GM19372 (cell line): ENCODE data around the gene CYP4F12.

Experiments
- ATAC-seq: cut with Tn5 transposase; IDR thresholded peaks from one replicate; pipeline ENCODE4 v1.9.1; 2021; ENCODE audit warnings: mild to moderate bottlenecking, low read depth, moderate library complexity; ENCODE audit not compliant: unreplicated experiment

The CYP4F12 gene

DNA sequence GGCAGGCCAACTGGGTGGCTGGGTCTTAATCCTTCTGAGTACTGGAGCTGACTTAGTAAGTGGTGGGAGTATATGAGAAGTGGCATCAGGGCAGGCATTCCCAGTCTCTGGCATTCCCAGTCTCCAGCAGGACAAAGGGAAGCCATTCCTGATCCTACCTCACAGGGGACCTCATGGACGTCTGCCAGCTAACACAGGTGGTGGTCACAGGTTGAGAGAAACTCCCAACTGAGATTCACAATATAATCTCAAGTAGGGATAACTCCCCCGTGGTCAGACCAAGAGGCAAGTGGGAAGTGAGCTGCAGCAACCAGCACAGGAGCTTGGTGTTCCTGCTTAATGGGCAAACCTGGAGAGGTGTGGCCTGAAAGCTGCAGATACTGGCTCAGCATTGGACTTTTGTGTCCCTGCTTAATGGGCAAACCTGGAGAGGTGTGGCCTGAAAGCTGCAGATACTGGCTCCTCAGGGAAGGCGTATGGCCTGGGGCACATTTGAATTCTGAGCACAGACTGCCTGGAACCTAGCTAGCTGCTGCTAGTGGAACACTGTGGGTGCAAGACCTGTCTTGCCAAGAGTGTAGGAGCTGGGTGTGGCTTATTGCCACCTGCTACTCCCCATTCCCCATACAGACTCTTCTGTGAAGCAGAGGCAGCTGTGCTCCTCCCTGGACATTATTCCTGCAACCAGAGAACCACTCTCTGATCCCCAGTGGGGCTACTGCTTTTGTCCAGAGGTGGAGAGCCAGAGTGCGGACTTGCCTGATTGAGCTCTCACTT, 29.1 kb downstream of the CYP4F12 start:
- ATAC-seq, result no peak

DNA sequence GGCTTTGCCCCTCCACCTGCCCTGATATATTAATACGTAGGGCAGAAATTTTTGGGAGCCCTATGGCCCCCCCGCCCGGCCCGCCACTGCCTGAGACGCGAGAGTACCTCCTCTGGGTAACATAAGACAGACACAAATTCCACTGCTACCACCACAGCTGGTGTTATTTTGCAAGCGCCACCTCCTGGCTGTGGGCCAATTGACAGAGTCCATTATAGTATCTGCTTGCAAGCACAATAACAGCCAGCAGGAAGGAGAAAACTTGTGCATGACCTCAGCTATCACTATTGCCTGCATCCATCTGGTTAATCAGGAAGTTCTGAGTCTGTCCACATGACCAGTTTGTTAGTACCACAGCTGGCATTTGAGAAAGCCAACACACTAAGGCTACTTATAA, 29.6 kb downstream of the CYP4F12 start:
- ATAC-seq, result no peak

DNA sequence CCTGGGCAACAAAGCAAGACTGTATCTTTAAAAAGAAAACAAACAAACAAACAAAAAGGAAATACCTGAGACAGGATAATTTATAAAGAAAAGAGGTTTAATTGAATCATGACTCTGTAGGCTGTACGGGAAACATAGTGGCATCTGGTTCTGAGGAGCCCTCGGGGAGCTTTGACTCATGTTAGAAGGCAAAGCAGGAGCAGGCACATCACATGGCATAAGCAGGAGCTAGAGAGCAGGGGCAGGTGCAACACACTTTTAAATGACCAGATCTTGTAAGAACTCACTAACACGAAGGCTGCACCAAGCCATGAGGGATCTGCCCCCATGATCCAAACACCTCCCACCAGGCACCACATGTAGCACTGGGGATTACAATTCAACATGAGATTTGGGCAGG, 41.8 kb downstream of the CYP4F12 start:
- no peak for ATAC-seq

DNA sequence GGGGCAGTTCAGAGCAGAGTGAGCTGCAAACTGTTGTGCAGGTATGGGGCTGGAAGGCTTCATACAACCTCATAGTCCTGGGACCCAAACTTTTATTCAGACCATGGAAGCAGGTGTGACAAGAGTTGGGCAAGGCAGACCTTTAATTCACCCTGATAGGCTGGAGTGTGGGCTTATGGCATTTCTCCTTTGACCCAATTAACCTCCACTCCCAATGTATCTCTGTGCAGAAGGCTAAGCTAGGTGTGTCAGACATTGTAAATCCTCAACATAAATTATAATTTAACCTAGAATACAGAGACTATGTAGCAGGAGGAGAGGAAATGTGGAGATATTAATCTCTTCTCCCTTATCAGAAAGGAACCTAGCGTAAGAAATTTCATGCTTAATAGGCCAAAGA, 42.8 kb downstream of the CYP4F12 start:
- no peak for ATAC-seq

DNA sequence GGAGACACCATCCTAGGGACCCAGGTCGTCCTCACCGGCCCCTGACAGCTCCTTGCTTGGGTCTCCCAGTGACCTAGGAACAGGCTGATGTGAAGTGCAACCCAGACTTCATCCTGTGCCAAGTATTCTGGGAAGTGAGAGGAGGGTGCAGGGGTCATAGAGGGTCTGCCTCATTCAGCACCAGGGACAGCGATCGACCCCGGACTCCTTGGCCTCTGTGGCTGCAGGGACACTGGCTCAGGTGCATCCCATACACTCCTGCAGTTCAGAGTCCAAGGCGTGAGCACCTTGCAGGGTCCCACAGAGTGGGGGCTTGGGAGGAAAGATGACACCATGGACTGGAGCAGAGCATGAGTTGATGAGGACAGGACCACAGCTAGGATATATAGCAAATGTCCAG, 44.9 kb downstream of the CYP4F12 start:
- ATAC-seq, result no peak

DNA sequence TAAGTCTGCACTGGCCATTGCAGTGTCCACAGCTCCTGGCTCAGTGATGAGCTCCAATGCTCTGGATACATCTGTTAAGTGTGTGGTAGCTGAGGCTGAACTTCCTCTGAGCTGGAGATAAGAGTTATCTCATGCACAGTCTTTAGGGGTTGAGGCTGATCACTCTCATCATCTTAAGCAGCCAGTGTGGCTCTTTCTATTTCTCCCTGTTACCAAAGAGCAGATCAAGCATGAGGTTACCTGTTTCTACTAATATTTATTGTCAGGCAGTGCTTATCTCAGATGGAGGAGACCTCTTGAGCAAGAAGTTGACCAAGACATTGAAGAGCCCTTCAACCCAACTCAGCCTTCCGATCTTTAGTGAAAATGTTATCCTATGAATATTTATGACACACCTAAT, 48.4 kb downstream of the CYP4F12 start:
- no peak for ATAC-seq

DNA sequence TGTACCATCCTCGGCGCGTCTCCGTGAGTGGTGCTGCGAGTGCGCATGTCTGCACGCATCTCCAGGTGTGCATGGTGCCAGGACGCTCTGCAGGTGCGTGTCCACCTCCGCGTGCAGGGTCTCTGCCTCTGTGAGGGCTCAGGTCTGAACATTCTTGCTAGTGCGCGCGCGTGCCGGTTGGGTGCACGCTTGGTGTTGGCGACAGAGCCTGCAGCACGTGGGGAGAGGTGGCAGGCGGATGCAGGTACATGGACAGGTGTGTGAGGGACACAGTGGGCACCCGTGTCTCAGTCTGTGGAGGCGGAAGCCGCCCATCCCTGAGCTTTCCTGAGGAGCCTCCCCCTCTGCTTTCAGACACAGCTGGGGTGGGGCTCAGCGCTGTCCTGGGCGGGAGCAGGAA, 50.1 kb downstream of the CYP4F12 start:
- ATAC-seq, result no peak

DNA sequence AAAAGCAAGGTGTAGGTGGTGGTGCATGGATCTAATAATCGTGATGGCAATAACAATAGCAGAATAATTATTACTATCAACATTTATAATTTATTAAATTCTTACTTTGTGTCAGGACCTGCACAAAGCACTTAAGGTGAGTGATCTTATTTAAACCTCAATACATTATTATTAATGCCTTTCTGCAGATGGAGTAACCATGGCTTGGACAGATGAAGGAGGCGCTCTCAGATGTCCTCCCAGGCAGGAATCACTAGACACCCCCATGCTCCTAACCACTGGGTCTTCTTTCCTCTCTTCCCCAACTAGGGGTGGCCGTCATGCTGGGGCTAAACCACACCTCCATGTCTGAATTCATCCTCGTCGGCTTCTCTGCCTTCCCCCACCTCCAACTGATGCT, 54.8 kb downstream of the CYP4F12 start, which contains the start of gene OR10H2:
Gene OR10H2, plus strand, starts transcription at position 301 of the 400 bp plus-strand sequence. Its CDS starts 20 bp downstream, at position 321.
- no peak for ATAC-seq

DNA sequence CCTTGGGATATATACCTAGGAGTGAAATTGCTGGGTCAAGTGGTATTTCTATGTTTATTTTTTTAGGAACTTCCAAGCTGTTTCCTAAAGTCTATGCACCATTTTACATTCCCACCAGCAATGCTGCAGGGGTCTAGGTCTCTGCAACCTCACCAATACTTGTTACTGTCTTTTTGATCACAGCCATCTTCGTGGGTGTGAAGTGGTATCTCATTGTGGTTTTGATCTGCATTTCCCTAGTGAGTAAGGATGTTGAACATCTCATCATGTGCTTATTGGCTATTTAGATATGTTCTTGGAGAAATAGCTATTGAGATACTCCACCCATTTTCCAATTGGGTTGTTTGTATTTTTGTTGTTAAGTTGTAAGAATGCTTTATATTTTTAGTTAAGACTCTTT, 57.7 kb downstream of the CYP4F12 start:
- no peak for ATAC-seq

DNA sequence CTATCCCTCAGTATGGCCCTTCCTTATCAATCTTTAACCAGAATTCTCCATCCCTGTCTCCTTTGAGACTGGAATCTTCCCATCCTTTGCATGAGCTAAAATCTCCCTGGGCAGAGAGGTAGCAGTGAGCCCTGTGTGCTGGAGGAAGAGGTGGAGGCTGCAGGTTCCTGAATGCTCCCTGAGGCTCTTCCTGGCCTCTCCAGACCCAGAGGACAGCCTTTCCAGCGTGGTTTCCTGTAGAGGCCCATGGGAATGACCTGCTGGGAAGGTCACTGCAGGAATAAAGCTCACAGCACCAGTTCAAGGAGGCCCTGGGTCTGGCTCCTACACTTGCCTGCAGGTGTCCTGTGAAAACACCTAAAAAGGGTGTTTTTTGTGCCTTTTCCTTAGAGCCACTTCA, 59.5 kb downstream of the CYP4F12 start:
- no peak for ATAC-seq

DNA sequence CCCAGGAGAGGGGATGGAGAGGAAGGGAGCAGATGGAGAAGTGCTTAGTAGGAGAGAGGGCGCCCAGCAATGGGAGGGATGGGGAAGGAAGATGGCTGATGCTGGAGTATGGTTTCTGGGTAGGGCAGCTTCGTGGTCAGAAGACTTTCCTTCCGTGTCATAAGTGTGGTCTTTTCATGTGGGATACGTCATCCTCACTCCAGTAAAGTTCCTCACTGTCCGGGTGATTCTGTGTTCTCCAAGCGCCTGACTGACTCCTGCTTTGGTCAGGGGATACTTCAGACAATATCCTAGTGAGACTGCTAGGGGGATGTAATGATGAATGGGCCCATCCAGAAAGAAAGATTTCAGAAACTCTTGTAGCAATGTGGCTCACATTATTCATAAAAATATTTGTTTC, 61.0 kb downstream of the CYP4F12 start:
- no peak for ATAC-seq

DNA sequence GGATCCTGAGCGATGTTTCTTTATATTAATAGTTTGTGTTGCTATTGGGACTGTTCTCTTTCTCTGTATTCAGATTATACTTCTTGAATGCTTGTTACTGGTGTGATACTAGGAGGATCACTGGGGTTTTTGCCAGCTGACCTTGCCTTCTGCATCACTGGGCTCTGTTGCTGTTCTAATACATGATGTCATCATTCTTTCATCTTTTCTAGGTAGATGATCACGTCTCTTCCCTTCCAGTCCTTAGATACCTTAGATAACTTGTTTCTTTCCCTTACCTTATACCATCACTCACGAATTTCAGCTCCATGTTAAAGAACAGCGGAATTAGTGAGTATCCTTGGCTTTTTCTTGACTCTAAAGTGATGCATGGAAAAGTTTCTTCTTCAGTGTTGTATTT, 64.8 kb downstream of the CYP4F12 start, which contains the start of gene OR10H3:
Gene OR10H3, plus strand, starts transcription at position 264 of the 400 bp plus-strand sequence. CDS start 3,408 bp downstream, outside the sequence.
- ATAC-seq, result no peak

DNA sequence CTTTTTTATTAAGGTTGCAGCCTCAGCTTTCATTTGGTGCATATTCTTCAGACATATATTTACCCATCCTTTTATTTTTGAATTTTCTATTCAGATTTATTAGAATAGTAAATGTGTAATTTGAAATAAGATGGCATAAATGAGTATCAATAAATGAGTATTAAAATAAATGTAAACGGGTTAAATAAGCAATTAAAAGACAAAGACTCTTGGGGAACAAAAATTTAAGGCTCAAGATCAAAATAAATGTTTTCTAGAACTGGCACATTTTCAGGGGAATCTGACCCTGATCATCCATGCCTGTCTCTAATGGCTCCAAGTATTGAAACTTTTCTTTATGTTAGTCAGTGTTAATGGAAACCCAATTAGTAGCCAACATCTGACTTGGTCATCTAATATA, 67.9 kb downstream of the CYP4F12 start:
- no peak for ATAC-seq
